K562 (cell line): Measurements from ENCODE around the gene HGS. TPM values are rescaled to one million over a fixed set of nuclear protein-coding genes. Genes with fewer than 3 reads are reported as not detected.
A peak's percentile ranks its signal among the peaks of the same experiment; 100 is the strongest.

Experiments
- HDAC1 ChIP-seq, 2 experiments: fragments of 450-650 bp; IDR thresholded peaks; 2 replicates each; pipeline ENCODE4 v1.6.1; 2016 to 2017; ENCODE audit warnings: inconsistent platforms in 1 of 2, mild to moderate bottlenecking in 1 of 2, moderate library complexity in 1 of 2
- HDAC2 ChIP-seq: fragments of 450-650 bp; IDR thresholded peaks from 2 replicates; pipeline ENCODE4 v1.6.1; 2016; ENCODE audit warnings: mild to moderate bottlenecking
- HDAC3 ChIP-seq: fragments of 450-650 bp; IDR thresholded peaks from 2 replicates; pipeline ENCODE4 v1.6.1; 2018; ENCODE audit warnings: borderline replicate concordance, mild to moderate bottlenecking, moderate library complexity; ENCODE audit not compliant: partially characterized antibody
- HNRNPH1 ChIP-seq: fragments of 200-400 bp; formaldehyde crosslinking; optimal IDR thresholded peaks from 2 replicates; pipeline ENCODE3; 2017; ENCODE audit warnings: low read depth, mild to moderate bottlenecking, low read length, moderate library complexity
- MCM5 ChIP-seq: fragments of 450-650 bp; IDR thresholded peaks from 2 replicates; pipeline ENCODE4 v1.6.1; 2016; ENCODE audit warnings: low read depth
- MTF1 ChIP-seq: fragments of 250-450 bp; sonication (Bioruptor Pico); IDR thresholded peaks from 2 replicates; pipeline ENCODE4 v1.9.0; 2021; ENCODE audit warnings: moderate library complexity, mild to moderate bottlenecking, inconsistent platforms, borderline replicate concordance
- MYC ChIP-seq, 2 experiments: fragments of 250-450 bp in 1 of 2; sonication (Bioruptor Pico) in 1 of 2; IDR thresholded peaks; 2 replicates each; pipeline versions ENCODE4 v1.5.1 to v1.6.1; 2012 to 2021; ENCODE audit warnings: low read depth in 2 of 2, borderline replicate concordance in 1 of 2, improper control_type of control experiment in 1 of 2, low read length in 1 of 2, mild to moderate bottlenecking in 1 of 2, moderate library complexity in 1 of 2
- NR2F6 ChIP-seq: fragments of 450-650 bp; formaldehyde crosslinking; IDR thresholded peaks from 2 replicates; pipeline ENCODE4 v1.4.0; 2020; ENCODE audit warnings: mild to moderate bottlenecking
- PURB ChIP-seq: sonication (generic); formaldehyde crosslinking; IDR thresholded peaks from 2 replicates; pipeline ENCODE4 v1.9.0; 2021; ENCODE audit warnings: low read depth, mild to moderate bottlenecking, missing genetic modification reagents
- SAP30 ChIP-seq: fragments of 200-600 bp; sonication (generic); IDR thresholded peaks from 2 replicates; pipeline ENCODE4 v1.6.1; 2012; ENCODE audit warnings: borderline replicate concordance, low read depth, mild to moderate bottlenecking, moderate library complexity, low read length, control low read depth, inconsistent platforms; ENCODE audit not compliant: insufficient read depth, poor library complexity, severe bottlenecking
- SMAD4 ChIP-seq: fragments of 250-450 bp; sonication (Bioruptor Pico); conservative IDR thresholded peaks from 2 replicates; pipeline ENCODE4 v1.8.0; 2021; ENCODE audit warnings: inconsistent platforms, mild to moderate bottlenecking, moderate library complexity
- SMARCE1 ChIP-seq: fragments of 450-650 bp; IDR thresholded peaks from 2 replicates; pipeline ENCODE4 v1.7.1; 2016; ENCODE audit warnings: mild to moderate bottlenecking
- TAF15 ChIP-seq: fragments of 200-400 bp; formaldehyde crosslinking; IDR thresholded peaks from 2 replicates; pipeline ENCODE4 v1.6.1; 2017; ENCODE audit warnings: mild to moderate bottlenecking, low read depth, low read length, moderate library complexity
- ZEB2 ChIP-seq: fragments of 450-650 bp; IDR thresholded peaks from 2 replicates; pipeline ENCODE4 v1.6.1; 2016
- ZFX ChIP-seq: sonication (generic); formaldehyde crosslinking; IDR thresholded peaks from 2 replicates; pipeline ENCODE4 v1.8.0; 2022; ENCODE audit warnings: mild to moderate bottlenecking, missing genetic modification reagents, moderate library complexity
- ZNF134 ChIP-seq: fragments of 250-450 bp; sonication (Bioruptor Pico); conservative IDR thresholded peaks from 2 replicates; pipeline ENCODE4 v1.4.0; 2020
- ZNF668 ChIP-seq: fragments of 250-450 bp; sonication (Bioruptor Pico); IDR thresholded peaks from 2 replicates; pipeline ENCODE4 v1.8.0; 2022; ENCODE audit warnings: mild to moderate bottlenecking, inconsistent platforms
- polyA plus RNA-seq, 8 experiments: library from polyadenylated mRNA; depleted of rRNA in 4 of 8; stranded (reverse) in 5 of 8; unstranded in 3 of 8; fragments of >200 nt; fragmentation: Nextera tagmentation in 2 of 8; fragmentation: Illumina TruSeq in 1 of 8; extraction: Ambion mirVana in 2 of 8; extraction: Trizol in 1 of 8; gene quantifications; 2 replicates each; pipeline versions ENCODE4 v1.2.1 to v1.2.3, GENCODE V29; 2011 to 2014; ENCODE audit warnings: inconsistent platforms in 1 of 8, missing spikeins in 1 of 8
- total RNA-seq, 7 experiments: library from RNA; depleted of rRNA in 6 of 7; stranded (reverse); fragments of >200 nt in 6 of 7; fragmentation: Illumina TruSeq in 2 of 7; extraction: Trizol in 2 of 7; gene quantifications; 2 replicates each; pipeline versions ENCODE4 v1.2.1 to v1.2.3, GENCODE V29; 2011 to 2021; ENCODE audit warnings: low replicate concordance in 1 of 7
- TF ChIP-seq, protein P1 (sequence below), 2 experiments: IDR thresholded peaks; 2 replicates each; pipeline ENCODE4 v1.6.1; 2012; ENCODE audit warnings: improper control_type of control experiment in 2 of 2, low read depth in 2 of 2, low read length in 2 of 2, borderline replicate concordance in 1 of 2
- TF ChIP-seq, protein P2 (sequence below): sonication (generic); formaldehyde crosslinking; IDR thresholded peaks from 2 replicates; pipeline ENCODE4 v1.8.1; 2022; ENCODE audit warnings: missing genetic modification reagents
- TF ChIP-seq, protein P3 (sequence below): sonication (generic); formaldehyde crosslinking; IDR thresholded peaks from 2 replicates; pipeline ENCODE4 v1.4.0; 2020; ENCODE audit warnings: mild to moderate bottlenecking, missing genetic modification reagents
- TF ChIP-seq, protein P4 (sequence below): fragments of 450-650 bp; formaldehyde crosslinking; IDR thresholded peaks from 2 replicates; pipeline ENCODE4 v1.4.0; 2020; ENCODE audit warnings: mild to moderate bottlenecking

The HGS gene
- total and polyA plus RNA-seq, 9 of the 15 experiments (the other 6 are each of a cell fraction or from before 2014, with no cell fraction given) = 3.9 to 176 (median 77.1) TPM

DNA sequence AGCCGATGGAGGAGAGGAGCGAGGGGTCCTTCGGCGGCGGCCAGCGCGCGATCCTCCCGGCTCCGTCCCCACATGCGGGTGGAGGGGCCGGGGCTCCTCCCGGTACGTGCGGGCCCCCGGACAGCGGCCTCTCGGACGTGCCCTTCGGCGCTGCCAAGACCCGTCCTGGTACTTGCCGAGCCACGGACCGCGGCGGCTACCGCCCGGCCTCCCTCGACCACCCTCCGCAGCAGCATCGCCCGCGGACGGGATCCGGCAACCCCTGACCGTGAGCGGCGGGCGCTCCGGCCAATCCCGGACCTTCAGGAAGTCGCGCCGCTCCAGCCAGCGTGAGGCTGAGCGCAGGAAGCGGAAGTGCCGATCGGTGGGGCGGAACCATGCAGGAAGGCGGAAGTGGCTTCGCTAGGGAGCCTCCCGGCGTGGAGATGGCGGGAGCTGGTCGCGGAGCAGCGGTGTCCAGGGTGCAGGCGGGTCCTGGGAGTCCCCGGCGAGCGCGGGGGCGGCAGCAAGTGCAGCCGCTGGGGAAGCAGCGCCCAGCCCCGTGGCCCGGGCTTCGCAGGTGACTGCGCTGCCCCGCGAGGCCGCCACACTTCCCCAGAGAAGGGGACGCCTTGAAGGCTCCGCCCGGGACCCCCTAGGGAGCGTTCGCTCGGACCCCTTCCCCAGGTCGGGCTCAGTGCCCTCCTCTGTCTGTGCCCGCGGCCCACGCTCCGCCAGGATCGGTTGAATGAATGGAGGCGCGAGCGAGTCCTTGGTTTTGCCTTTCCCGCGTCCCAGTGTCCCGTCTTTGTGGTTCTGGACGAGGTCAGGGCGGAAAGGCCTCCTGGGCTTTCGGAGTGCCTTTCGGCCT, 17.2 kb upstream of the HGS start, which contains the start of the genes CCDC137 and OXLD1 (continued):
- TF ChIP-seq ZNF668 (CRISPR knock-in tag) (no peak), SAP30 (peak; percentile 94), HDAC1 (IDR thresholded peaks at IDR 0.05) (peak in 1 of 2 experiments; percentile 97; a peak in 2 of 4 replicates), HDAC3 (no peak), TAF15 (no peak), SMARCE1 (no peak), MCM5 (no peak), ZEB2 (no peak), ZFX (CRISPR knock-in tag) (peak; percentile 11; the same call in 1 of the 2 replicates), ZNF134 (no peak), NR2F6 (CRISPR knock-in tag) (no peak), SMAD4 (CRISPR knock-in tag) (no peak), MTF1 (CRISPR knock-in tag) (no peak), MYC (IDR thresholded peaks at IDR 0.05; ENCODE audit: low read depth, low read length) (peak; percentile 81; the same call in 1 of the 2 replicates), MYC (CRISPR knock-in tag; IDR thresholded peaks at IDR 0.05; ENCODE audit: borderline replicate concordance, low read depth) (no peak), HNRNPH1 (no peak), PURB (CRISPR knock-in tag) (no peak), HDAC2 (no peak)
- TF ChIP-seq, protein P1, sequence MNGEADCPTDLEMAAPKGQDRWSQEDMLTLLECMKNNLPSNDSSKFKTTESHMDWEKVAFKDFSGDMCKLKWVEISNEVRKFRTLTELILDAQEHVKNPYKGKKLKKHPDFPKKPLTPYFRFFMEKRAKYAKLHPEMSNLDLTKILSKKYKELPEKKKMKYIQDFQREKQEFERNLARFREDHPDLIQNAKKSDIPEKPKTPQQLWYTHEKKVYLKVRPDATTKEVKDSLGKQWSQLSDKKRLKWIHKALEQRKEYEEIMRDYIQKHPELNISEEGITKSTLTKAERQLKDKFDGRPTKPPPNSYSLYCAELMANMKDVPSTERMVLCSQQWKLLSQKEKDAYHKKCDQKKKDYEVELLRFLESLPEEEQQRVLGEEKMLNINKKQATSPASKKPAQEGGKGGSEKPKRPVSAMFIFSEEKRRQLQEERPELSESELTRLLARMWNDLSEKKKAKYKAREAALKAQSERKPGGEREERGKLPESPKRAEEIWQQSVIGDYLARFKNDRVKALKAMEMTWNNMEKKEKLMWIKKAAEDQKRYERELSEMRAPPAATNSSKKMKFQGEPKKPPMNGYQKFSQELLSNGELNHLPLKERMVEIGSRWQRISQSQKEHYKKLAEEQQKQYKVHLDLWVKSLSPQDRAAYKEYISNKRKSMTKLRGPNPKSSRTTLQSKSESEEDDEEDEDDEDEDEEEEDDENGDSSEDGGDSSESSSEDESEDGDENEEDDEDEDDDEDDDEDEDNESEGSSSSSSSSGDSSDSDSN (IDR thresholded peaks at IDR 0.05; ENCODE audit: borderline replicate concordance in 1 of 2, low read depth in 2 of 2, low read length in 2 of 2) = peak; percentile 57 to 68; a peak in 1 of 4 replicates
- TF ChIP-seq, protein P2, sequence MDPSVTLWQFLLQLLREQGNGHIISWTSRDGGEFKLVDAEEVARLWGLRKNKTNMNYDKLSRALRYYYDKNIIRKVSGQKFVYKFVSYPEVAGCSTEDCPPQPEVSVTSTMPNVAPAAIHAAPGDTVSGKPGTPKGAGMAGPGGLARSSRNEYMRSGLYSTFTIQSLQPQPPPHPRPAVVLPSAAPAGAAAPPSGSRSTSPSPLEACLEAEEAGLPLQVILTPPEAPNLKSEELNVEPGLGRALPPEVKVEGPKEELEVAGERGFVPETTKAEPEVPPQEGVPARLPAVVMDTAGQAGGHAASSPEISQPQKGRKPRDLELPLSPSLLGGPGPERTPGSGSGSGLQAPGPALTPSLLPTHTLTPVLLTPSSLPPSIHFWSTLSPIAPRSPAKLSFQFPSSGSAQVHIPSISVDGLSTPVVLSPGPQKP (CRISPR knock-in tag) = no peak
- TF ChIP-seq, protein P3, sequence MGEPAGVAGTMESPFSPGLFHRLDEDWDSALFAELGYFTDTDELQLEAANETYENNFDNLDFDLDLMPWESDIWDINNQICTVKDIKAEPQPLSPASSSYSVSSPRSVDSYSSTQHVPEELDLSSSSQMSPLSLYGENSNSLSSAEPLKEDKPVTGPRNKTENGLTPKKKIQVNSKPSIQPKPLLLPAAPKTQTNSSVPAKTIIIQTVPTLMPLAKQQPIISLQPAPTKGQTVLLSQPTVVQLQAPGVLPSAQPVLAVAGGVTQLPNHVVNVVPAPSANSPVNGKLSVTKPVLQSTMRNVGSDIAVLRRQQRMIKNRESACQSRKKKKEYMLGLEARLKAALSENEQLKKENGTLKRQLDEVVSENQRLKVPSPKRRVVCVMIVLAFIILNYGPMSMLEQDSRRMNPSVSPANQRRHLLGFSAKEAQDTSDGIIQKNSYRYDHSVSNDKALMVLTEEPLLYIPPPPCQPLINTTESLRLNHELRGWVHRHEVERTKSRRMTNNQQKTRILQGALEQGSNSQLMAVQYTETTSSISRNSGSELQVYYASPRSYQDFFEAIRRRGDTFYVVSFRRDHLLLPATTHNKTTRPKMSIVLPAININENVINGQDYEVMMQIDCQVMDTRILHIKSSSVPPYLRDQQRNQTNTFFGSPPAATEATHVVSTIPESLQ = peak; percentile 40; the same call in 1 of the 2 replicates
- TF ChIP-seq, protein P4, sequence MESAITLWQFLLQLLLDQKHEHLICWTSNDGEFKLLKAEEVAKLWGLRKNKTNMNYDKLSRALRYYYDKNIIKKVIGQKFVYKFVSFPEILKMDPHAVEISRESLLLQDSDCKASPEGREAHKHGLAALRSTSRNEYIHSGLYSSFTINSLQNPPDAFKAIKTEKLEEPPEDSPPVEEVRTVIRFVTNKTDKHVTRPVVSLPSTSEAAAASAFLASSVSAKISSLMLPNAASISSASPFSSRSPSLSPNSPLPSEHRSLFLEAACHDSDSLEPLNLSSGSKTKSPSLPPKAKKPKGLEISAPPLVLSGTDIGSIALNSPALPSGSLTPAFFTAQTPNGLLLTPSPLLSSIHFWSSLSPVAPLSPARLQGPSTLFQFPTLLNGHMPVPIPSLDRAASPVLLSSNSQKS = no peak
